Parathyroid adenoma (tissue), 2 donors: ENCODE measurements around the gene ELOVL7.

ENCODE experiments used
- H2AFZ ChIP-seq: fragments of 300-600 bp; sonication (generic); one replicate; pipeline ENCODE4 v1.7.0; 2017; ENCODE audit warnings: antibody characterized with exemption, mild to moderate bottlenecking
- H3K27ac ChIP-seq: fragments of 300-600 bp; sonication (generic); one replicate; pipeline ENCODE4 v1.7.0; 2017
- H3K27me3 ChIP-seq: fragments of 300-600 bp; sonication (generic); one replicate; pipeline ENCODE4 v1.7.0; 2017; ENCODE audit warnings: low read length; ENCODE audit not compliant: control insufficient read depth, insufficient read depth
- H3K36me3 ChIP-seq: fragments of 300-600 bp; sonication (generic); one replicate; pipeline ENCODE4 v1.7.0; 2017; ENCODE audit warnings: low read length; ENCODE audit not compliant: control insufficient read depth, insufficient read depth
- H3K4me1 ChIP-seq: fragments of 300-600 bp; sonication (generic); one replicate; pipeline ENCODE4 v1.7.0; 2017; ENCODE audit warnings: control low read depth
- H3K4me2 ChIP-seq: fragments of 300-600 bp; sonication (generic); one replicate; pipeline ENCODE4 v1.7.0; 2017; ENCODE audit warnings: low read length
- H3K4me3 ChIP-seq: fragments of 300-600 bp; sonication (generic); one replicate; pipeline ENCODE4 v1.7.0; 2017; ENCODE audit warnings: low read depth, low read length
- H3K79me2 ChIP-seq: fragments of 300-600 bp; sonication (generic); one replicate; pipeline ENCODE4 v1.7.0; 2017; ENCODE audit warnings: control low read depth
- H3K9ac ChIP-seq: fragments of 300-600 bp; sonication (generic); one replicate; pipeline ENCODE4 v1.7.0; 2017; ENCODE audit warnings: mild to moderate bottlenecking
- H3K9me3 ChIP-seq: fragments of 300-600 bp; sonication (generic); one replicate; pipeline ENCODE4 v1.7.0; 2017; ENCODE audit warnings: low read length; ENCODE audit not compliant: control insufficient read depth
- CTCF ChIP-seq: fragments of 300-600 bp; sonication (generic); IDR thresholded peaks from one replicate; pipeline ENCODE4 v1.7.0; 2017; ENCODE audit warnings: antibody characterized with exemption, mild to moderate bottlenecking
- donor health status: primary hyperparathyroidism.

ELOVL7 gene

GRCh38 chr5:60830581-60831127 is 13.4 kb downstream of the ELOVL7 start:
- no peaks in the 10 kb centered on the region for H3K27me3 ChIP-seq
- H3K4me1 ChIP-seq, result peaks cover 6% of the 10 kb centered on the region
- H3K4me3 ChIP-seq, result no peak overlapping the region
- H3K27ac ChIP-seq, result no peak overlapping the region
- no peaks in the 10 kb centered on the region for H3K36me3 ChIP-seq
- H3K4me2 ChIP-seq, result no peak overlapping the region
- H2AFZ ChIP-seq, result no peak overlapping the region
- TF ChIP-seq CTCF, result no peak
- H3K9me3 ChIP-seq, result no peaks in the 10 kb centered on the region
- peaks cover 3% of the 10 kb centered on the region for H3K79me2 ChIP-seq
- no peak overlapping the region for H3K9ac ChIP-seq

- TF ChIP-seq CTCF, result no peak
- no peak overlapping the region for H3K4me2 ChIP-seq
- H3K79me2 ChIP-seq, result peaks cover 3% of the 10 kb centered on the region
- H3K9me3 ChIP-seq, result no peaks in the 10 kb centered on the region
- no peak overlapping the region for H3K9ac ChIP-seq
- H3K27me3 ChIP-seq, result no peaks in the 10 kb centered on the region
- no peak overlapping the region for H3K4me3 ChIP-seq
- H3K27ac ChIP-seq, result no peak overlapping the region
- no peak overlapping the region for H2AFZ ChIP-seq
- H3K4me1 ChIP-seq, result peaks cover 6% of the 10 kb centered on the region
- no peaks in the 10 kb centered on the region for H3K36me3 ChIP-seq
Measured at GRCh38 chr5:60829490-60830266, 14.4 kb downstream of the ELOVL7 start.

GRCh38 chr5:60827201-60827600 is 16.9 kb downstream of the ELOVL7 start:
- no peak for TF ChIP-seq CTCF
- H3K79me2 ChIP-seq, result no peaks in the 10 kb centered on the region
- H3K27ac ChIP-seq, result no peak overlapping the region
- H3K4me1 ChIP-seq, result peaks cover 6% of the 10 kb centered on the region
- no peak overlapping the region for H3K9ac ChIP-seq
- no peak overlapping the region for H2AFZ ChIP-seq
- H3K4me2 ChIP-seq, result no peak overlapping the region
- H3K36me3 ChIP-seq, result no peaks in the 10 kb centered on the region
- H3K27me3 ChIP-seq, result no peaks in the 10 kb centered on the region
- no peaks in the 10 kb centered on the region for H3K9me3 ChIP-seq
- no peak overlapping the region for H3K4me3 ChIP-seq

GRCh38 chr5:60826653-60827052 is 17.4 kb downstream of the ELOVL7 start:
- H3K9me3 ChIP-seq, result no peaks in the 10 kb centered on the region
- no peaks in the 10 kb centered on the region for H3K36me3 ChIP-seq
- TF ChIP-seq CTCF, result no peak
- no peaks in the 10 kb centered on the region for H3K79me2 ChIP-seq
- H3K27ac ChIP-seq, result no peak overlapping the region
- H3K27me3 ChIP-seq, result no peaks in the 10 kb centered on the region
- no peak overlapping the region for H2AFZ ChIP-seq
- H3K4me3 ChIP-seq, result no peak overlapping the region
- no peak overlapping the region for H3K4me2 ChIP-seq
- H3K4me1 ChIP-seq, result peaks cover 6% of the 10 kb centered on the region
- H3K9ac ChIP-seq, result no peak overlapping the region

- H3K4me1 ChIP-seq, result peaks cover 6% of the 10 kb centered on the region
- H3K36me3 ChIP-seq, result no peaks in the 10 kb centered on the region
- H3K4me2 ChIP-seq, result no peak overlapping the region
- no peak for TF ChIP-seq CTCF
- H3K79me2 ChIP-seq, result no peaks in the 10 kb centered on the region
- no peaks in the 10 kb centered on the region for H3K27me3 ChIP-seq
- H3K4me3 ChIP-seq, result no peak overlapping the region
- no peak overlapping the region for H3K27ac ChIP-seq
- no peak overlapping the region for H2AFZ ChIP-seq
- no peak overlapping the region for H3K9ac ChIP-seq
- H3K9me3 ChIP-seq, result no peaks in the 10 kb centered on the region
Measured at GRCh38 chr5:60823574-60823973, 20.5 kb downstream of the ELOVL7 start.
